ENCODE measurements around the gene ATF3.
"Not testable (repeated sequence)": the region's sequence is repeated elsewhere in the genome, so short reads cannot be mapped to it uniquely, and the experiment has no call there.

ATF3 gene

GRCh38 chr1:212655668-212656440, 47.3 kb downstream of the ATF3 start:
- DNase-seq (ENCODE audit: low spot score), result no peak

- DNase-seq (ENCODE audit: low spot score), result no peak
Observed at GRCh38 chr1:212656730-212657129, 48.2 kb downstream of the ATF3 start.

- not testable (repeated sequence) for DNase-seq (ENCODE audit: low spot score)
Observed at GRCh38 chr1:212658250-212658649, 49.7 kb downstream of the ATF3 start.

GRCh38 chr1:212664409-212665199, 56.0 kb downstream of the ATF3 start:
- no peak for DNase-seq (ENCODE audit: low spot score)

- DNase-seq (ENCODE audit: low spot score), result peak; percentile 51
Observed at GRCh38 chr1:212665241-212666115, 56.9 kb downstream of the ATF3 start.

- no peak for DNase-seq (ENCODE audit: low spot score)
Observed at GRCh38 chr1:212666116-212666775, 57.7 kb downstream of the ATF3 start.

- DNase-seq (ENCODE audit: low spot score), result no peak
Observed at GRCh38 chr1:212667223-212668139, 58.9 kb downstream of the ATF3 start.

- no peak for DNase-seq (ENCODE audit: low spot score)
Observed at GRCh38 chr1:212668477-212668876, 59.9 kb downstream of the ATF3 start.

- DNase-seq (ENCODE audit: low spot score), result no peak
Observed at GRCh38 chr1:212669102-212669501, 60.5 kb downstream of the ATF3 start.

GRCh38 chr1:212669600-212669999, 61.0 kb downstream of the ATF3 start:
- no peak for DNase-seq (ENCODE audit: low spot score)

- no peak for DNase-seq (ENCODE audit: low spot score)
Observed at GRCh38 chr1:212670301-212670700, 61.7 kb downstream of the ATF3 start.
